ENCODE data around the gene TMEM132E.

The TMEM132E gene

DNA sequence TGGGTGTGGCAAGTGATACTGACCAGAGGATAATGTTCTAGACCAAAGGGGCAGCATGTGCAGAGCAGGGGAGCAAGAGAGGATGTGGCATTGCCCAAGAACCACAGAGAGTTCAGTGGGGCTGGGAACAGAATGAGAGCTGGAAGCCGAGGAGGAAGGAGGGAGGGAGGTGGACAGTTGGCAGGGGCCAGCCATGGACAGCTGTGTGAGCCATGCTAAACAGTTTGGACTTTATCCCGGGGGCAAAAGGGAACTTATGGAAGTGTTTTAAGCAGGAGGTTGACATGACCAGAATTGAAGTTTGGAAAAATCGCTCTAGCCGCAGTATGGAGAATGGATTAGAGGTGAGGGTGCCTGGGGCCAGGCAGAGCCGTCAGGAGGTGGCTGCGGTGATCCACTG, 29.4 kb upstream of the TMEM132E start (continued):
- TF ChIP-seq, protein P1, sequence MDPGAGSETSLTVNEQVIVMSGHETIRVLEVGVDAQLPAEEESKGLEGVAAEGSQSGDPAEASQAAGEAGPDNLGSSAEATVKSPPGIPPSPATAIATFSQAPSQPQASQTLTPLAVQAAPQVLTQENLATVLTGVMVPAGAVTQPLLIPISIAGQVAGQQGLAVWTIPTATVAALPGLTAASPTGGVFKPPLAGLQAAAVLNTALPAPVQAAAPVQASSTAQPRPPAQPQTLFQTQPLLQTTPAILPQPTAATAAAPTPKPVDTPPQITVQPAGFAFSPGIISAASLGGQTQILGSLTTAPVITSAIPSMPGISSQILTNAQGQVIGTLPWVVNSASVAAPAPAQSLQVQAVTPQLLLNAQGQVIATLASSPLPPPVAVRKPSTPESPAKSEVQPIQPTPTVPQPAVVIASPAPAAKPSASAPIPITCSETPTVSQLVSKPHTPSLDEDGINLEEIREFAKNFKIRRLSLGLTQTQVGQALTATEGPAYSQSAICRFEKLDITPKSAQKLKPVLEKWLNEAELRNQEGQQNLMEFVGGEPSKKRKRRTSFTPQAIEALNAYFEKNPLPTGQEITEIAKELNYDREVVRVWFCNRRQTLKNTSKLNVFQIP (CRISPR knock-in tag; IDR thresholded peaks at IDR 0.05; ENCODE audit: borderline replicate concordance, low read depth), result no peak
- TF ChIP-seq PPARA (CRISPR knock-in tag; IDR thresholded peaks at IDR 0.05; ENCODE audit: borderline replicate concordance) (no peak), BACH2 (CRISPR knock-in tag; IDR thresholded peaks at IDR 0.05; ENCODE audit: borderline replicate concordance) (no peak), CREB5 (CRISPR knock-in tag; IDR thresholded peaks at IDR 0.05; ENCODE audit: low read depth) (no peak), ZC3H10 (CRISPR knock-in tag; IDR thresholded peaks at IDR 0.05) (no peak)

DNA sequence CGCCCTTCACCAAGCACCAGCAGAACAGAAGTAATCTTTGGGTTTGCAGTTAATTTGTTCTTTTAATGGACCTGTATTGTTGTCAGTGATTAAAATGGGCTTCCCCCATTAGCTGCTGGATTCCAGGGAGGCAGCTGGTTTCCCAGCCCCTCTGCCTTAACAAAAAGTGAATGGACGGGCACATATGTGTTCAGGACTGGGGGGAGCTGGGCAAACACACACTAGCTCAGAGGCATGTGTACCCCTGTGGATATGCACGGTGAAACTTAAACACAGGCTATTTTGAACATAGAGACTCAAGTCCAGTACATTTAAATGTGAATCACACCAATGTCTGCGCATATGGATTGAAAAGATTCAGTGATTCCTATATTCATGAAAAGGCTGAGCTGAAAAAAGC, 25.5 kb upstream of the TMEM132E start:
- ATAC-seq, result no peak
- TF ChIP-seq, protein P2, sequence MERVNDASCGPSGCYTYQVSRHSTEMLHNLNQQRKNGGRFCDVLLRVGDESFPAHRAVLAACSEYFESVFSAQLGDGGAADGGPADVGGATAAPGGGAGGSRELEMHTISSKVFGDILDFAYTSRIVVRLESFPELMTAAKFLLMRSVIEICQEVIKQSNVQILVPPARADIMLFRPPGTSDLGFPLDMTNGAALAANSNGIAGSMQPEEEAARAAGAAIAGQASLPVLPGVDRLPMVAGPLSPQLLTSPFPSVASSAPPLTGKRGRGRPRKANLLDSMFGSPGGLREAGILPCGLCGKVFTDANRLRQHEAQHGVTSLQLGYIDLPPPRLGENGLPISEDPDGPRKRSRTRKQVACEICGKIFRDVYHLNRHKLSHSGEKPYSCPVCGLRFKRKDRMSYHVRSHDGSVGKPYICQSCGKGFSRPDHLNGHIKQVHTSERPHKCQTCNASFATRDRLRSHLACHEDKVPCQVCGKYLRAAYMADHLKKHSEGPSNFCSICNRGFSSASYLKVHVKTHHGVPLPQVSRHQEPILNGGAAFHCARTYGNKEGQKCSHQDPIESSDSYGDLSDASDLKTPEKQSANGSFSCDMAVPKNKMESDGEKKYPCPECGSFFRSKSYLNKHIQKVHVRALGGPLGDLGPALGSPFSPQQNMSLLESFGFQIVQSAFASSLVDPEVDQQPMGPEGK (CRISPR knock-in tag; IDR thresholded peaks at IDR 0.05; ENCODE audit: borderline replicate concordance), result no peak
- TF ChIP-seq CSDC2 (CRISPR knock-in tag; IDR thresholded peaks at IDR 0.05), result no peak
- no peak for TF ChIP-seq PPARA (CRISPR knock-in tag; IDR thresholded peaks at IDR 0.05; ENCODE audit: borderline replicate concordance)
- TF ChIP-seq GLIS3 (CRISPR knock-in tag; IDR thresholded peaks at IDR 0.05), result no peak
- TF ChIP-seq, protein P3, sequence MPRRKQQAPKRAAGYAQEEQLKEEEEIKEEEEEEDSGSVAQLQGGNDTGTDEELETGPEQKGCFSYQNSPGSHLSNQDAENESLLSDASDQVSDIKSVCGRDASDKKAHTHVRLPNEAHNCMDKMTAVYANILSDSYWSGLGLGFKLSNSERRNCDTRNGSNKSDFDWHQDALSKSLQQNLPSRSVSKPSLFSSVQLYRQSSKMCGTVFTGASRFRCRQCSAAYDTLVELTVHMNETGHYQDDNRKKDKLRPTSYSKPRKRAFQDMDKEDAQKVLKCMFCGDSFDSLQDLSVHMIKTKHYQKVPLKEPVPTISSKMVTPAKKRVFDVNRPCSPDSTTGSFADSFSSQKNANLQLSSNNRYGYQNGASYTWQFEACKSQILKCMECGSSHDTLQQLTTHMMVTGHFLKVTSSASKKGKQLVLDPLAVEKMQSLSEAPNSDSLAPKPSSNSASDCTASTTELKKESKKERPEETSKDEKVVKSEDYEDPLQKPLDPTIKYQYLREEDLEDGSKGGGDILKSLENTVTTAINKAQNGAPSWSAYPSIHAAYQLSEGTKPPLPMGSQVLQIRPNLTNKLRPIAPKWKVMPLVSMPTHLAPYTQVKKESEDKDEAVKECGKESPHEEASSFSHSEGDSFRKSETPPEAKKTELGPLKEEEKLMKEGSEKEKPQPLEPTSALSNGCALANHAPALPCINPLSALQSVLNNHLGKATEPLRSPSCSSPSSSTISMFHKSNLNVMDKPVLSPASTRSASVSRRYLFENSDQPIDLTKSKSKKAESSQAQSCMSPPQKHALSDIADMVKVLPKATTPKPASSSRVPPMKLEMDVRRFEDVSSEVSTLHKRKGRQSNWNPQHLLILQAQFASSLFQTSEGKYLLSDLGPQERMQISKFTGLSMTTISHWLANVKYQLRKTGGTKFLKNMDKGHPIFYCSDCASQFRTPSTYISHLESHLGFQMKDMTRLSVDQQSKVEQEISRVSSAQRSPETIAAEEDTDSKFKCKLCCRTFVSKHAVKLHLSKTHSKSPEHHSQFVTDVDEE (CRISPR knock-in tag; IDR thresholded peaks at IDR 0.05), result no peak
- TF ChIP-seq OSR1 (CRISPR knock-in tag; IDR thresholded peaks at IDR 0.05), result no peak
- no peak for TF ChIP-seq CREB5 (CRISPR knock-in tag; IDR thresholded peaks at IDR 0.05; ENCODE audit: low read depth)
- TF ChIP-seq RARB (CRISPR knock-in tag; IDR thresholded peaks at IDR 0.05), result no peak
- no peak for TF ChIP-seq ZNF565 (CRISPR knock-in tag; conservative IDR thresholded peaks at IDR 0.05; ENCODE audit: low read depth)

DNA sequence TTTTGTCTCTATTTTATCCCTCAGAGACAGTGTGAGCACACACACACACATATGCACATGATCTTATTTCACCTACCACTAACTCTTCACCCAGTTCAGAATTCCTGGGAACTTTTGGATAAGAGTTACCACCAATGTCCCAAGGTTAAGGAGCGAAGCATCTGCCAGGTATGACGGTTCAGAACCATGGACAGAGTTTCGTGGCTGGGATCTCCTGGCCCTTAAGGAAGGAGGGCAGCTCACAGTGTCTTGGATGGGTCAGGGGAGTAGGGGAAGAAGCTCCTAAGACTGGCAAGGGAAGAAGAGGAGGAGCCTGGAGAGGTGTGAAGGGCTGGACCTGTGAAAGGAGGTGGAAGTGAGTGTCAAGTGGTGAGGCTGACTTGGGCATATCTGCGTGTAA, 23.0 kb upstream of the TMEM132E start:
- TF ChIP-seq OSR1 (CRISPR knock-in tag; IDR thresholded peaks at IDR 0.05) (no peak), GLIS3 (CRISPR knock-in tag; IDR thresholded peaks at IDR 0.05) (no peak), SNAI2 (CRISPR knock-in tag; IDR thresholded peaks at IDR 0.05) (no peak), PPARA (CRISPR knock-in tag; IDR thresholded peaks at IDR 0.05; ENCODE audit: borderline replicate concordance) (no peak), ZC3H10 (CRISPR knock-in tag; IDR thresholded peaks at IDR 0.05) (no peak), ZFP30 (CRISPR knock-in tag; IDR thresholded peaks at IDR 0.05) (no peak), ESRRG (CRISPR knock-in tag; IDR thresholded peaks at IDR 0.05) (no peak), ISL1 (CRISPR knock-in tag; IDR thresholded peaks at IDR 0.05) (no peak), ARNTL (CRISPR knock-in tag; IDR thresholded peaks at IDR 0.05; ENCODE audit: borderline replicate concordance, low read depth) (no peak), RARB (CRISPR knock-in tag; IDR thresholded peaks at IDR 0.05) (no peak), ZNF8 (CRISPR knock-in tag; IDR thresholded peaks at IDR 0.05) (no peak), ZNF565 (CRISPR knock-in tag; conservative IDR thresholded peaks at IDR 0.05; ENCODE audit: low read depth) (no peak), ZFP3 (CRISPR knock-in tag; IDR thresholded peaks at IDR 0.05) (no peak), CREB5 (CRISPR knock-in tag; IDR thresholded peaks at IDR 0.05; ENCODE audit: low read depth) (no peak), TOX (CRISPR knock-in tag; IDR thresholded peaks at IDR 0.05; ENCODE audit: borderline replicate concordance) (no peak), CSDC2 (CRISPR knock-in tag; IDR thresholded peaks at IDR 0.05) (no peak), ZNF70 (CRISPR knock-in tag; IDR thresholded peaks at IDR 0.05) (no peak), TCF4 (CRISPR knock-in tag; IDR thresholded peaks at IDR 0.05; ENCODE audit: borderline replicate concordance) (no peak)
- TF ChIP-seq, protein P3 (CRISPR knock-in tag; IDR thresholded peaks at IDR 0.05), result no peak
- TF ChIP-seq, protein P2 (CRISPR knock-in tag; IDR thresholded peaks at IDR 0.05; ENCODE audit: borderline replicate concordance), result no peak
- ATAC-seq, result 0 out of 3 replicates have a peak, but pooled peaks have one; percentile 26

All from SK-N-SH treated with all-trans-retinoic acid at 6 μM for 48 hours (cell line).